HG03196 (cell line): ENCODE data around the gene KRTAP1-4.
"Not testable (repeated sequence)": the region's sequence is repeated elsewhere in the genome, so short reads cannot be mapped to it uniquely, and the experiment has no call there.

Experiments
- ATAC-seq: cut with Tn5 transposase; IDR thresholded peaks from one replicate; pipeline ENCODE4 v1.9.1; 2021; ENCODE audit not compliant: unreplicated experiment

The KRTAP1-4 gene

DNA sequence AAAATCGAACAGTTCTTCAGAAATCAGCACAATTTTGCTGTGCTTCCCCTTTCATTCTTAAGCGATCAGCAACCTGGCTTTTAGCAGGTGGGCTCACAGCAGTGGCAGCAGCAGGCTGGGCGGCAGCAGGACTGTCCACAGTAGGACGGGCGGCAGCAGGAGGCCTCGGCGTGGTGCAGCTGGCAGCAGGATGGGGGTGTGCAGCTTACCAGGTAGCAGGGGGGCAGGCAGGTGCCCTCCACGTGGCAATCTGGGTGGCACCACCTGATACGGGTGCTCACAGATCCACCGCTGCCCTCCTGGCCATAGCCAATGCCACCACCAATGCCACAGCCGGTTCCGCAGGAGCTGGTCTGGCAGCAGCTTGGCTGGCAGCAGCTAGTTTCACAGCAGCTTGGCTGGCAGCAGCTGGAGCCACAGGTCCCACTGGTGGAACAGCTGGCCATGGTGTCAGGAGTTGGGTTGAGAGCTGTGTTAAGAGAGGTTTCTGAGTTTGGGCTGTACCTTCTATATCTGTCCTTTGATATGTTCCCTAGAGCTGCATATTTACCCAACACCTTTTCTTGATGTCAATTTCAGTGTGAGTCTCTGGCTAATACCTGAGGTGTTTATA, at the start of gene KRTAP1-4:
TSS of gene KRTAP1-4 (minus strand) at position 563 of the 613 bp plus-strand sequence. CDS start at position 446, 117 bp downstream.
- no peak for ATAC-seq

- no peak for ATAC-seq
Measured at GRCh38 chr17:41076788-41077187, 46.8 kb upstream of the KRTAP1-4 start.

DNA sequence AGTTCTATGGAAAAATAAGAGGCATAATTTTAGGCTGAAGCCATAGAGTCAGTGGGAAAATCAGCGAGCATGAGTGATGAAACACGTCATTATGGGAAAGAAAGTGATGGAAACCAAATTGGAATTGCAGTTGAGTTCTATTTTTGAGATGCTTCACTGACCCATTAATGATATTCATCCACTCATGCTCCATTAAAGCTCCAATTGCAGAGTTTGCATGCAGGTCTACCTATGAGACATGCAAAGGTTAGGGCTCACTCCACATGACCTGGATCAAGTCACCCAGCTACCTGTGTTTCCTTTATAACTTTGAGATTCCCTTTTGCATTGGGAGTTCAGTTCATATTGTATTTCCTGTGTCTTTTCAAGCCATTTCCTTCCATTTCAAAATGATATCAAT, 43.7 kb upstream of the KRTAP1-4 start:
- no peak for ATAC-seq

DNA sequence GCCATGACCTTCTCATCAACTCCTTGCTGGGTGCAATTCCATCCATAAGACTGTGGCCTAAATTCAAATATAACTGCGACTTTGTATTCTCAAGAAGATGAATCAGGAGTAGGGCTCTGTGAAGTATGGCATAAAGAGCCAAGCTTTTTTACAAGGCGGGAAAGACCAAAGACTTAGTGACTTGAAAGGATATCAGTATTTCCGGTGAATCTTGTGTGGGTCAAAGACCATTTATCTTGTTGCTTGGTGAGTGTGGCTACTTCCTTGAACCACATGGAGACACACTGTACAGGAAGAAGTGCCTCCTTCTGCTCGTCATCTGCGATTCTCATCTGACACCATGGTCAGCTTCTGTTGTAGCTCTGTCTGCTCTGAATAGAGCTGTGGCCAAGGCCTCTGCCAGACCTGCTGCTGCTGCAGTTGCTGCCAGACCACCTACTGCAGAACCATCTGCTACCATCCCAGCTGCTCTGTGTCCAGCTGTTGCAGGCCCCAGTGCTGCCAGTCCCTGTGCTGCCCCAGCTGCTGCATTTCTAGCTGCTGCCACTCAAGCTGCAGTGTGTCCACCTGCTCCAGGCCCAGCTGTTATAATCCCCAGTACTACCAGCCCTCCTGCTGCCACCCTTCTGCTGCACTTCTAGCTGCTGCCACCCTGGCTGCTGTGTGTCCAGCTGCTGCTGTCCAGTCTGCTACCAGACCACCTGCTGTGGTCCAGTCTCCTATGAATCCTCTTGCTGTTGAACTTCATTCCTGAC, 41.8 kb upstream of the KRTAP1-4 start:
- ATAC-seq: no peak

GRCh38 chr17:41069031-41069430, 39.0 kb upstream of the KRTAP1-4 start:
- ATAC-seq: no peak

DNA sequence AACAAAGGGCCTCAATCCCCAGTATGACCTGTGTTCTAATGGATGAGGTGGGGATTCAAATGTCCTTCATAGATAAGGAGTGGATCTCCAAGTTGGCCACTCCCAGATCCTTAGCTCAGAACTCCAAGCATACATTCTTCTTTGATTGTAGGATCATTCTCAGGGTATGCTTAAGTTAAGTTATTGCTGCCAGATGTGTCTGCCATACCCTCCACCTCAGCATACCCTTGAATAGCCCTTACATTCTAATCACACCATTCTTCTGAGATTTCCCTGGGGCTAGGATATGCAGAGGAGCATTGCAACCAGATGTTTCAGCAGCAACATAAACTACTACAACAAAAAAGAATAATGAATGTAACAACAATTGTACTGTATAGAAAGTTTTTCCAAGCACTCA, 37.3 kb upstream of the KRTAP1-4 start:
- ATAC-seq: no peak

DNA sequence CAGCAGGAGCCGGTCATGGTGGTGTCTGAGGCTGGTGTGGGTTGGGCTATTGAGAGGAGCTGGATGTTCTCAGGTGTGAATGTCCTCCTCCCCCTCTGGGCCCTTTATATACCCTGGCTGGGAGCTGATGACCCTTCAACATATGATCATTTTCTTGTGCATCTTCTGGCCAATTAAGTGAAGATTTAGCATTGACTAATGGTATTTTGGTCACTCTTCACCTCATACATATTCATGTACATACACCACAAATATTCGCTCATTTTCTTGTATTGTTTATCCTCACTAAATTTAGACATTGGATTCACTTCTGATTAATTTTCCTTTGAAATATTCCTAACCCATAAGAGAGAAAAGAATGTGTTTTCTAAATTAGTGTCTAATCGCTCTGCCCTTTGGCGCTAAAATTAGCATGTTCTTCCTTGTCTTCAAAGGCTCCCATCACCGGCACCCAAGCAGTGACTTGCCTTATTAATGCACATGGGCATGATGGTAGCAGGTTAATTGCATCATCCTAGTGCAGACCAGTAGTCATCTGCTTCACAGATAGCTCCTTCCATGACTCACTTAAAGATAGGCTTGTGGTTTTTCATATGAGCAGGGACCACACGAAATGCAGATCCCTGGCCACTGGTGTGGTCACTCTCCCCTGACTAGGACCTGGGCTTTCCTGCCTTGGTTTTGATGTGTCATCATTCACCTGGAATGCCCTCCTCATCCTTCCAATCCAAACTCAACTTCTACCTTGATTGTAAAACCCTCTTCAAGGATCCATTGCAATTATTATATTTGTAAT, 36.0 kb upstream of the KRTAP1-4 start, which contains the start of gene KRTAP2-4:
TSS of gene KRTAP2-4 (minus strand) at position 51 of the 796 bp plus-strand sequence. CDS start at position 17, 34 bp downstream.
- ATAC-seq: no peak

DNA sequence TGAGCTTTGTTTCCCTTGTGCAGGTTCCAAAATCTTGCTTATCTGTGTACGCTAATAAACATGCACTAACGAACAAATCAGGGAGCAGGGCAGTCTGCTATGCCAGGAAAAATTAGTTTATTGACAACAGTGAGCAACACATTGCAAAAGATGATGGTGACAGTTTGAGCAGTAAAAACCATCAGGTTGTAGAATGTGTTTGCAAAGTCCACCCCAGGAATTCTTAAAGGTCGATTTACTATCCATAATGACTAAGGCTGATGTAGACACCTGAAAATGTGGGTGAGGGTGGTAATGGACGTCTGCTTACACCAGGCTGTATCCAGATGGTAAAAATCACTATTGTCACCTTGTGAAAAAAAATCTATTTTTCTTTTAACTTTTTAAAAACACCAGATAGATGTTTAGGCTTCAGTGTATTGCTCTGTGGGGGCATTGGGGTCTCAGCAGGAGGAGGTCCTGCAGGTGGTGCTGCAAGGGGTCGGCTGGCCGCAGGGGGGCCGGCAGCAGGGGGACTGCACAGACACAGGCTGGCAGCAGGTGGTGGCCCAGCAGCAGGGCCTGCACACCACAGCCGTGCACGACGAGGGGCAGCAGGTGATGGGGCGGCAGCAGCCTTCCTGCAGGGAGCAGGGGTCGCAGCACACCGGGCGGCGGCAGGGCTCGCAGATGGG, 35.2 kb upstream of the KRTAP1-4 start:
- ATAC-seq: not testable (repeated sequence)

DNA sequence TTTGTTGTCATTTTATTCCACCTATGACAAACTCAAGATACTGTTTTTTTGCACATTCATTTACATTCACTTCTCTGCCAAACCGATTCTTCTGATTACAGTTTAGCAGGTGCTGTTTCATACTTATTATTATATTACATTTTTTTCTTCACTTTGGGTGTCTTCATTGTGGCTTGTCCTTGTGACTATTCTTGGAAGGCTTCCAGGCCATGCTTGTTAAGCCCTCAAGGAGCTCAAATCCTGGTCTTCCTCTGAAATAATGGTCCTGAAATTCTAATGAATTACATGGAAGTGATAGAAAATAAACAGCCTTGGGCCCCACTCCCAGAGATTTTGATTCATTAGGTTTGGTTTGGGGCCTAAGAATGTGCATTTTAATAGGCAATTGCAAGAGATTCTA, 34.3 kb upstream of the KRTAP1-4 start:
- ATAC-seq: no peak

DNA sequence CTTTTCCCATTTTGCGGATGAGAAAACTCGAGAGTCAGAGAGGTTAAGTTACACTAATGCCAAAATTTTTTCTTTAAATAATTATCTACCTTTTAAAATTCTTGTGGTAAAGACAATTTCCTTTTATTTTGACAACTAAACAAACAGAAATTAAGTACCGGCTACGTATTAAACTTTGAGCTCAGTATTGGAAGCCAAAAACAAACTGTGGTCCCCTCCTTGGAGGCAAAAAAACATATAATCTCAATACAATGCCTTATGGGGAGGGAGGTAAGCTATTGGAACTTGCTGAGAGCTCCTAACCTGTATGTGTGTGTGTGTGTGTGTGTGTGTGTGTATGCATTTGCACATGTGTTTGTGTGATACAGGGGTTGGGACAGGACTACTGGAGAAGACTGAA, 33.5 kb upstream of the KRTAP1-4 start:
- no peak for ATAC-seq

GRCh38 chr17:41061964-41062363, 32.0 kb upstream of the KRTAP1-4 start:
- ATAC-seq: no peak

DNA sequence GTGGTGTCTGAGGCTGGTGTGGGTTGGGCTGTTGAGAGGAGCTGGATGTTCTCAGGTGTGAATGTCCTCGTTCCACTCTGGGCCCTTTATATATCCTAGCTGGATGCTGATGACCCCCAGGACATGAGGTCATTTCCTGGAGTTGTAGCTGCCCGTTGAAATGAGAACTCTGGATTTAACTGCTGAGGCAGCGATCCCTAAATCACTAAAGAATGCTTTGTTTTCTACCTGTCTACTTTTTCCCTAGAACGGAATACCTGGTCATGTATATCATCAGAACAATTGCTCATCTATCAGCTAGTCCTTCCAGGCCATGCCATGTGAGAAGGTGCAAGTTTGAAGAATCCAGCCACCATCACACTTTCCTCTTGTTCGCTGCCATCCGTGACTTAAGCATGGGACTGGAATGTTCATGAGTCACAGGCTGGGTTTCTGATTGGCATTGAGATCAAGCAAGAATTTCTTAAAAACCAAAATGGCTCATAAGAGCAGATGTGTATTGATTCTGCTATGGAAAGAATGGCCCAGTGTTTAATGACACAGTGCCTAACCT, 30.1 kb upstream of the KRTAP1-4 start, which contains the start of gene KRTAP2-3:
TSS of gene KRTAP2-3 (minus strand) at position 63 of the 553 bp plus-strand sequence. CDS start 64 bp downstream, outside the sequence.
- no peak for ATAC-seq

GRCh38 chr17:41059276-41060051, 29.5 kb upstream of the KRTAP1-4 start:
- ATAC-seq: not testable (repeated sequence)

DNA sequence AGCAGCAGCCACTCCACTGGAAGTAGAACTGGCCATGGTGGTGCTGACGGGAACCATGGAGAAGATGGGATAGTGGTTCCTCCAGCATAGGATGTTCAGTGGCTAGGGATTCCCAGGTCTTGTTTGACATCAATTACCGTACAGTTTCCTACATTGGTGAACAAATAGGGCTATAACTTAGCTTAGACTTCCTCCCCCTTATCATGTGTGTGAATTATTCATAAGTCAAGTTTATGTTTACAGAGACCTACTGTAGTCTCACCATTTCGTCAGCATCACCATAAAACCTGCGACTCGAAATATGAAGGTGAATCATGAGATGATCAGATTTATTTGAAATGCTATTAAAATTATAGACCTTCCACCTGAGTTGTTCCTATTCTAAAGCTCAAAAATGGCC, 28.7 kb upstream of the KRTAP1-4 start:
- no peak for ATAC-seq

DNA sequence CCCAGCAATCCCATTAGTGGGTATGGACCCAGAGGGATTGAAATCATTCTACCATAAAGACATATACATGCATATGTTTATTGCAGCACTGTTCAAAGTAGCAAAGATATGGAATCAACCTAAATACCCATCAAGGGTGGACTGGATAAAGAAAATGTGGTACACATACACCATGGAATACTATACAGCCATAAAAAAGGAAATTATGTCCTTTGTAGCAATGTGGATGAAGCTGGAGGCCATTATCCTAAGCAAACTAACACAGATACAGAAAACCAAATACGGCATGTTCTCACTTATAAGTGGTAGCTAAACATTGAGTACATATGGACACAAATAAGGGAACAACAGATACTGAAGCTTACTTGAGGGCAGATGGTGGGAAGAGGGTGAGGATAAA, 27.6 kb upstream of the KRTAP1-4 start:
- no peak for ATAC-seq

- not testable (repeated sequence) for ATAC-seq
Measured at GRCh38 chr17:41055130-41055529, 25.1 kb upstream of the KRTAP1-4 start, which contains the start of gene KRTAP2-2. KRTAP2-2 (minus strand) TSS chr17:41055230; CDS start chr17:41055211, 19 bp downstream.

DNA sequence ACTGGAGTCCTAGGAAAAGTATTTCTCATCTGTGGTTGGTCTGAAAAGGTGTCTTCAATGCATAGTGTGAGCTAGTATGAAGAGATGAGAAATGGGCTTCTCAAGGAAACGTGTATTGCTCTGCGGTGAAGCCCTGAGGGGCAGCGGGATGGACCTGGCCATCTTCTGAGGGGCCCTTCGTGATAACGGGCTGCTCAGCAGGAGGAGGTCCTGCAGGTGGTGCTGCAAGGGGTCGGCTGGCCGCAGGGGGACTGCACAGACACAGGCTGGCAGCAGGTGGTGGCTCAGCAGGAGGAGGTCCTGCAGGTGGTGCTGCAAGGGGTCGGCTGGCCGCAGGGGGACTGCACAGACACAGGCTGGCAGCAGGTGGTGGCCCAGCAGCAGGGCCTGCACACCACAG, 24.6 kb upstream of the KRTAP1-4 start:
- not testable (repeated sequence) for ATAC-seq

DNA sequence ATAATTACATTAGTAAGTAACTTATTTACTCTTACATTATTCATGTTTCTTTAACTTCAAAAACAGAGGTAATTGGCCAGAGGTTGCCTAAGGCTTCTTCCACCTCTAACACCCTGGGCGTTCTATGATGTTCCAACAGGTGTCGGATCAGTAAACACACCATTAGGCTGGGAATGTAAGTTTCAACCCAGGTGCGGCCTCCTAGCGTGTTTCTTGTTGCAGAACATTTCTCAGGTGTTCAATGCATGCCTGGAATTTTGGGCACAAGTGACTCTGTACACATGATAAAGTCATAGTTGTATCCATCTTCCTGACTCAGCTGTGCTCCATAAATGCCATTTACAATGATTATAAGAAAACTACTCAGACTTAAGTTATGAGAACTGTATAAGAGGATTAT, 24.0 kb upstream of the KRTAP1-4 start:
- no peak for ATAC-seq

DNA sequence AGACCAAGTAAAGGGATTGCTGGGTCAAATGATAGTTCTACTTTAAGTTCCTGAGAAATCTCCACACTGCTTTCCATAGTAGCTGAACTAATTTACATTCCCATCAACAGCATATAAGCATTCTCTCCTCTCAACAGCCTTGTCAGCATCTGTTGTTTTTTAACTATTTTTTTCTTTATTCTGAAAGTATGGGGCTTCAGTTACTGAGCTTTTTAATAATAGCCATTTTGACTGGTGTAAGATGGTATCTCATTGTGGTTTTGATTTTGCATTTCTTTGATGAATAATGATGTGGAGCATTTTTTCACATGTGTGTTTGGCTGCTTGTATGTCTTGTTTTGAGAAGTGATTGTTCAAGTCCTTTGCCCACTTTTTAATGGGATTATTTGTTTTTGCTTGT, 22.6 kb upstream of the KRTAP1-4 start:
- ATAC-seq: no peak

DNA sequence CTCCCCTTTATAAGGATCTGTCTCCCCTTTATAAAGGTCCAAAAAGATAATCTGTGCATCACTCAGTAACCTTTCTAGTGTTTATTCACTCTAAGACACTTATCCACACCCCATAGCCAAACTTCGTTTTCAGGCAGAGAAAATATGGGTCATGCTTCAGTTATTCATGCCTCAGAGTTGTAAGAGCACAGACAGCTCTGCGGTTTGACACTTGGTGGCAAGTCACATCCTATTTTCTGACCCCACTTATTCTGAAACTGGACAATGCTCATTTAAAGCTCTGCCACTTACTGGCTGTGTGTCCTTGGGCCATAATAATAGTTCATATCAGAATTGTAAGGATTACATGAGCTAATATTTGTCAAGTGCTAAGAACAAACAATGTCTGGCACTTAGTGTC, 19.1 kb upstream of the KRTAP1-4 start:
- ATAC-seq: no peak
